HG03139 (cell line): ENCODE data around the gene TCL1B.
"Not testable (repeated sequence)": the region's sequence is repeated elsewhere in the genome, so short reads cannot be mapped to it uniquely, and the experiment has no call there.

Experiments
- ATAC-seq: cut with Tn5 transposase; IDR thresholded peaks from one replicate; pipeline ENCODE4 v1.9.1; 2021; ENCODE audit not compliant: unreplicated experiment

The TCL1B gene

DNA sequence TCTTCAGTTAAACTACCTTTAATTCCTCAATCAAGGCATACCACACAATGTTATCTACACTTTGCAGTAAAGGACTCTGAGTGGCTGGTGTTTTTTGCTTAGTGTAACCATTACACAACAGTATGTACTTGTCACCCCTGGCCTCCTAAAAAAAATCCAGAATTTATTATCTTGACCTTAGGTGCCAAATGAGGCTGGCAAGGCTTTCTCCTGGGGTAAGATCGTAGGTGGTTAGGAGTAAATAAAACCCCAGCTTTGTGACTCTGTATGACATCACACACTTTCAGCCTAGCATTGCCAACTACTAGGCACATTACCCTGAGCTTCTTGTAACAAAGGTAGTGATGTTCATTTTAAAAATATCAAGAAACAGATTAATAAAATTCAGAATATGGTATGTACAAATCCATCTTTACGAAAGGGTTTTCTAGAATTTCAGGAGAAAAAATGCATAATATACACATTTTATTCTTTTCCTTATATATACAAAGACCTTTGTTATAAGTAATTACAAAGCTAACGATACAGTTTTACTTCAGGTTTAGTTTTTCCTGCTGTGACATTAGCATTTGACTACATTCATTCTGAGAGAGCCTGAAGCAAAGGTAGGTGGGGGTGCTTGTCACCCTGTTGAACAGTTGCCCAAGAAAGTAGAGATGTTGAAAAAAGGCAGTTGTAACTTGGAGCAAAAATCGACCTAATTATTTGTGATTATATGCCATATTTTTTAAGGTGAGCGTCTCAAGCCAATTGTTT is 14.2 kb downstream of the TCL1B start:
- ATAC-seq = no peak

DNA sequence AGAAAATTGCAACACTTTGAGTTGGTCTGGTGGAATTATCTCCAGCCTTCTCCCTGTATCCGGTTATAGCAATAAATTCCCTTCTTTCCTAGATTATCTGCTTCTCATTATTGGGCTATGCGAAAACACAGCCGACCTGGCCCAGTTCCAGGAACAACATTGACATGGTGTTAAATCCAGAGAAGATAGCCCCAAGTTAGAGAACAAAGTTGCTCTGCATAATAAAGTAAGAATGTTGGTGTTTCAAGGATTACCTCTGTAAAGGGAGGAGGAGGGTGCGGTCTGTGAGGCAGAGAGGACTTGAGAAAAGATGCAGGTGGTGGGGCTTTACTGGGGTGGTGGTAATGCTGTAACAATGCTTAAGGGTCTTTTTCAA is 15.6 kb downstream of the TCL1B start:
- no peak for ATAC-seq

DNA sequence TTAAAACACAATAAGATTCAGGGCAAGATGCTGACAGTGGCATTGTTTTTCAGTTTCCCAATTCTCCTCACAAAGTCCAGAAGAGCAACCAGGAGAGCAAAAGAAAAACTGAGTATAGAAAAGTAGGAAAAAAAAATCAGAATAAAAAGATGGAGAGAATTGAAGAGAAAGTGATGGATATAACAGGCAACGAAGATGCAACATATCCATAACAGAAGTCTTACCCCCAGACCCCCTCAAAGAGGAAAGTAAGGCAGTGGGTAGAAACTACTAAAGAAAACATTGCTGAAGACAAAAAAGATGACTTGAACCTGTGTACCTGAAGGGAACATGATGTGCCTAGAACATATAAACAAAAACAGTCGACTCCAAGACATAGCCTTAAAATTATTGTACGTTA is 17.1 kb downstream of the TCL1B start:
- ATAC-seq = no peak

DNA sequence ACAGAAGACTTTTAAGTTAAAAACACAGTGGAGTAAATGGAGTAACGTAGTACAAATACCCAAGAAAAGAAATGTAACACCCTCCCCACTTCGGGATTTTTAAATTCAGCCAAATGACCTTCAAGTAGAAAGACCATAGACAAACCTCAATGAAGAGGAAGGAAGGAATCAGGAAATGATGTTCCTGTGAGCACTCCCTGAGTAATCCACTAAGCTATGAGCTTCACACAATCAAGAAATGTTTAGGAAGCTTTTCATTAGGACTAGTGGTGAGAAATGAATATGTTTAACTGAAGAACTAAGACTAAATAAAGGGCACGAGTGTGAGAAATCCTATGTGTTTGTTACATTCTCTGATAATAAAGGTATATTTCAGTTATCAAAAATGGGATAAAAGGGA is 17.6 kb downstream of the TCL1B start:
- no peak for ATAC-seq

DNA sequence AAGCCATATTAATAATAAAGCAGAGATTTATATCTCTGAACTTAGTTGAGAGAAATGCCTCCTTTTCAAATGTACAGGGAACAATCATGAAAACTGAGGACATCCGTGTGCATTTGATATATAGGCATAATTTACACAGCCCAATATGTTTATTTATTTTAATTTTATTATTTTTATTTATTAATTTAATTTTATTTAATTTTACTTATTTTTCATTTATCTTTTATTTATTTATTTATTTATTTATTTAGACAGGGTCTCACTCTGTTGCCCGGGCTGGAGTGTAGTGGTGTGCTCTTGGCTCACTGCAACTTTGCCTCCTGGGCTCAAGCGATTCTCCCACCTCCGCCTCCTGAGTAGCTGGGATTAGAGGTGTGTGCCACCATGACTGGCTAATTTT is 19.3 kb downstream of the TCL1B start:
- ATAC-seq = no peak

DNA sequence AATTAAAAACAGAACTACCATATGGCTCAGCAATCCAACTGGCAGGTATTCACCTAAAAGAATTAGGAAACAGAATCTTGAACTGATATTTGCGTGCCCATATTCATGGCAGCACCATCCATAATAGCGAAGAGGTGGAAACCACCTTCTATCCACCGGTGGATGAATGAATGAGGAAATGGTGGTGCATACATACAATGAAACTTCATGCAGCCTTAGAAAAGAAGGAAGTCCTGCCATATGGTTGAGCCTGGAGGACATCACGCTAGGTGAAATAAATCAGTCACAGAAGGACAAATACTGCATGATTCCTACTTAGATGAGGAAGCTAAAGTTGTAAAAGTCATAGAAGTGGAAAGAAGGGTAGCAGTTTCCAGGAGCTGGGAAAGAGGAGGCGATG is 21.1 kb downstream of the TCL1B start:
- no peak for ATAC-seq

DNA sequence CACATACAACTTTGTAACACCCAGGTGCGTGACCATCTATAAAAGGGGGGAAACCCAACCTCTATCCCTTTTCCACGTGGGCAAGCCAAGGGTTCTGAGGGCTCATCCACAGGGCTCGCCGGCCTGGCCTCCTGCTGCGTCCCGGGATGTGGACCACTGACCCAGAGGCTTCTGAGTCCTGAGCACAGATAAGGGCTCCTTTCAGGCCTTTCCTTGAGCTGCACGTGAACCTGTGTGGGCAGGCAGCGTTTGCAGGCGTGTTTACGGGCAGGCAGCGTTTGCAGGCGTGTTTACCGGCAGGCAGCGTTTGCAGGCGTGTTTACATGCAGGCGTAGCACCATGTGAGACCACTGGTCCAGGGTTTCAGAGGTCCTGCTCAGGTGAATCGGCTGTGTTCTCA is 23.9 kb downstream of the TCL1B start:
- ATAC-seq = no peak

DNA sequence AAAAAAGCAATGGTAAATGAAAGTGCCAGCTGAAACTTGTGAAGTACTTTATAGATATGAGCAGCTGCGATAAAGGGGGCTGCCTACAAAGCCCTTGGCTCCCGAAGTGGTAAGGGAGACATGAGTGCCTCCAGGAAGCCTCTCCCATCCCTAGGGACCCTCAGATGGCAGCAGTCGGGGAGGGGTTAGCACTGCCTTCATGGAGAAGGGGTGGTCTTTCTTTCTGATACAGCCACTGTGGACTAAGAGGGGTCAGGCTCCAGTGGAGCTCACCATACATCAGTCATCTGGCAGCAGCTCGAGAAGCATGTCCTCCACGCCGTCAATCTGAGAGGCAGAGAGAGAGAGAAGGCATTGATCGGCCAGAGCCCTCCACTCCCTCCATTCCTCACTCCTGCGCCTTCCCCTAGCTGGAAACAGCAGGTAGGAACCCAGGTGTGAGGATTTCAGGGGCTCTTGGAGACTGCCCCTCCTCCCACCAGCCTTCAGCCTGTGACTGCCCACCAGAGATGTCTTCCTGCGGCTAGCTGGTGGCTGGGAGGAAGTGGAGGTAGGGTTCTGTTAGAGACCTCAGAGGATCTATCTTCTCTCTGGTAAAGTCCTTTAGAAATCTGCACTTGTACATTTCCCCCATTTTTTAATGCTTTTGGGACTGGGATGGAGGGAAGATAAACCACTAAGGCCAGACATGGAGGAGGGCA is 25.4 kb downstream of the TCL1B start:
- ATAC-seq = no peak

DNA sequence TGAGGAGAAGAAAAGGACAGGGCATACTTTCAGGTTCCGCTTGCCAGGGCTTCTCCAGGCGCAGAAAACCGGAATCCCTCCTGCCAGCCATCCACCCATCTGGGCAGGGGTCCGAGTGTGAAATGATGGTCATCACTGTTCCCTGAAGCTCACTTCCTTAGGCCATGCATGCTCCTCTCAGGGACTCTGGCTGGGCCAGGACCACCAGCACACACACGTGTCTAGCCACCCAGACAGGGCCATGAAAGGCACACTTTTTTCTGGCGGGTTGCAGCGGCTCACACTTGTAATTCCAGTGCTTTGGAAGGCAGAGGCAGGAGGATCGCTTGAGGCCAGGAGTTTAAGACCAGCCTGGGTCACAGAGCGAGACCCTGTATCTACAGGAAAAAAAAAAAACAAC is 26.2 kb downstream of the TCL1B start:
- ATAC-seq = no peak

DNA sequence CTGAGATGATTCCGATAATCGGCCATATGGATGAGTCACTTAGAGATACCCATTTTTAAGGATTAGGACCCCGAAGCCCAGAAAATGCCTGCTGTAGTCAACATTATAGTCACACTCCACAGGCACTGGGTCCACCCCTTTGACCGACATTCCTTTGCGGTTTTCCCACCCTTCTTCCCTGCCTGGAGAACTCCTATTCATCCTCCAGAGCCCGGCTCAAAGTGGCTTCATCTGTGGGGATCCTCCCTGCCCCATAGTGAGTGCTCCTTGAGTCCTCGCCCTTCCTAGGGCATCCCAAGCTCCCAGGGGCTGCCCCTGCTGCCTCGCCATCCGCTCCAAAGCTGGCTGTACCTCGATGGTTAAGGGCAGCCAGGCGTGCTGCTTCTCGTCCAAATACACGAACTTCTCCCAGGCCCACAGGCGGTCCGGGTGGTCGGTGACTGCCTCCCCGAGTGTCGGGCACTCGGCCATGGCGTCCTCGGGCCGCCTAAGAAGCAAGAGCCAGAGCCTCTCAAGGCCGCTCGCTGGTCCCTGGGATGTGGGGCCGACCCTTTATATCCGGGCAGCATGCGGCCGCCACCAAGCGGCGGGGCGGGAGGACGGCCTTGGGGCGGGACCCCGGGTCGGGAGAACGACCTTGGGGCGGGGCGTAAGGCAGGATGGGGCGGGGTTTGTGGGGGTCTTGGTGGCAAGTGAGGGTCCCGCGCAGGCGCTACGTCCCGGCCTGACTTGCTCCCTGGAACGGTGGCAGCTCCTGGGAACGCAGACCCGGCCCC is 27.6 kb downstream of the TCL1B start, which contains the start of gene TCL1A:
Gene TCL1A, minus strand, starts transcription at position 530 of the 776 bp plus-strand sequence. Its CDS starts 59 bp downstream, at position 471.
- ATAC-seq = peak; percentile 75

DNA sequence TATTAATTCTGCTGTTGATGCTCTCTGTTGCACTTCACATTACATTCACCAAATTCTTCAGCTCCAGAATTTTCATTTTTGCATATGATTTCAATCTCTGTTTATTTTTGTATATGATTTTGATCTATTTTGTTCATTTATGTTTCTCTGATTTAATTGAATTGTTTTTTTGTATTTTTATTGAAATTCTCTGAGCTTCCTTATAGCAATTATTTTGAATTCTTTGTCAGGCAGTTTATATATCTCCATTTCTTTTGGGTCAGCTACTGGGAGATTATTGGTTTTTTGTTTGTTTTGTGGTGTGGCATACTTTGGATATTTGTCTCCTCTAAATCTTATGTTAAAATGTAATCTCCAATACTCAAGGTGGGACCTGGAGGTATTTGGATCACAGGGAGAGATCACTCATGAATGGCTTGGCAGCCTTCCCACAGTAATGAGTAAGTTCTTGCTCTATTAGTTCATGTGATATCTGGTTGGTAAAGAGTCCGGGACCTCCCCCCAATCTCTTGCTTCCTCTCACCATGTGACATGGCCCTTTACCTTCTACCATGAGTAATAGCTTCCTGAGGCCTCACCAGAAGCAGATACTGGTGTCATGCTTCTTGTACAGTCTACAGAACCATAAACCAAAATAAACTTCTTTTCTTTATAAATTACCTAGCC is 36.4 kb downstream of the TCL1B start:
- ATAC-seq = no peak

DNA sequence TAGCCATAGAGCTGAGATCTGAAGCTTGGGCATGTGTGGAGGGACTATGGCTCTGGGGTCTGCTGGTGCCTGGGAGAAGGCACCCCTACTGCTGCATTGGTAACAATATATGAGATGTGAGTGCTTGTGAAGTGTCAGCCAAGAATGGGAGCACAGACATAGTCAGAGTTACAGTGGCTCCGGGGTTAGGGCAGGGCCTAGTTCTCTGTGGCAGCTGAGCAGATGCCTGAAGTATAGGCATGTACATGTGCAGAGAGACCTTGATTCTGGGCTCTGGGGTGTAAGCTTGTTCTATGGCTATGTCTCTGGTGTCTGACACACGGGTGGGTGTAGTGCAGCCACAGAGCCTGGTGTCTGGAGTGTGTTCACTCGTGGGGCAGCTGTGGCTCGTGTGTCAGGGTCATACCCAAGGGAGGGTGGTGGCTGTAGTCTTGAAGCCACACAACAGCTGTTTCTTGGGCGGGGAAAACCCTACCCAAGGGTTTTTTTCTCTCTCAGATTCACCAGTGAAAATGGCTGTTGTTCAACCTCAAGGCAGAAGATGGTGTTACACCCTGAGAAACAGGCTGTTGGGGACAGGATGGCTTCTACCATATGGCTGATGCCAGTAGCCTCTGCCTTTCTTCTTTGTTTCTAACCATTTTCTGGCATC is 39.6 kb downstream of the TCL1B start:
- peak; percentile 71 for ATAC-seq

DNA sequence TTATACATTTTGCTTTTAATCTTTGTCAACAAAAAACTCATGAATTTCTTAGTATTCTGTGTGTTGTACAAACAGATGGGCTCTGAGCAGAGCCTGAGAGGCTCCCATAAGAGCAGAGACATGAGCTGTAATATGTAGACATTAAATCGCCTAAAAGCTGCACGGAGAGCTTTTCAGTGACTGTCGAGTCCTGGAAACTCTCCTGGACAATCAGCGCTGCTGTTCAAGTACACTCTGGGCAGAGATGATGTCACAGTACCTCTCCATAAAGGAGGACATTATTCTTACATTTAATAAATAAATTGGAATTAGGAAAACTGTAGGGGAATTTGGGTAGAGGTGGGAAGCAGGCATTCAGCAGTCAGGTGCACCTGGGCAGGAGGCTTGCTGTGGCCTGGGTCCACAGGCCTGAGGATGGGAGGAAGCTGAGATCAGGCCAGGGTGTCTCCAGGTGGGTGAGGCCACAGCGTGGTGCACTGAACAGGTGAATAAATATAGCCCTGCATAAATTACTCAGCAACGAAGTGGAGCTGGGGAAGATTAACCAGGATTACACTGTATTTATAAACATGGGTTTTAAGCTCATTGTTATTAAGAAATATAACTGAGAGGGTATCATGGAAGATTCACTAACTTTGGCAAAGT is 41.0 kb downstream of the TCL1B start:
- ATAC-seq = no peak

DNA sequence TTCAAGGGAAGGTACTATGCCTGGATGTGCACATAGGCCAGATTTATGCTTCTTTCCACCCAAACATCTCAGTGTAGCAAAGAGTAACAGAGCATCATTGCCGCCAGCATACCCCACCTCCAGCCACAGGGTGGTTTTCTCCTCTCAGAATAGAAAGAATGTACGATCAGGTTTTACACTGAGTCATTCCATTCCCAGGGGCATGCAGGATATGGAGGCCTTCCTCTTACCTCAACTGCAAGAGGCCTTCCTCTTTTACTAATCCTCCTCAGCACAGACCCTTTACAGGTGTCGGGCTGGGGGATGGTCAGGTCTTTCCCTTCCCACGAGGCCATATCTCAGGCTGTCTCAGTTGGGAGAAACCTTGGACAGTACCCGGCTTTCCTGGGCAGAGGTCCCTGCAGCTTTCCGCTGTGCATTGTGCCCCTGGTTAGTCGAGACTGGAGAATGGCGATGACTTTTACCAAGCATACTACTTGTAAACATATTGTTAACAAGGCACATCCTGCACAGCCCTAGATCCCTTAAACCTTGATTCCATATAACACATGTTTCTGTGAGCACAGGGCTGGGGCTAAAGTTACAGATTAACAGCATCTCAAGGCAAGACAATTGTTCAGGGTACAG is 43.3 kb downstream of the TCL1B start:
- not testable (repeated sequence) for ATAC-seq

DNA sequence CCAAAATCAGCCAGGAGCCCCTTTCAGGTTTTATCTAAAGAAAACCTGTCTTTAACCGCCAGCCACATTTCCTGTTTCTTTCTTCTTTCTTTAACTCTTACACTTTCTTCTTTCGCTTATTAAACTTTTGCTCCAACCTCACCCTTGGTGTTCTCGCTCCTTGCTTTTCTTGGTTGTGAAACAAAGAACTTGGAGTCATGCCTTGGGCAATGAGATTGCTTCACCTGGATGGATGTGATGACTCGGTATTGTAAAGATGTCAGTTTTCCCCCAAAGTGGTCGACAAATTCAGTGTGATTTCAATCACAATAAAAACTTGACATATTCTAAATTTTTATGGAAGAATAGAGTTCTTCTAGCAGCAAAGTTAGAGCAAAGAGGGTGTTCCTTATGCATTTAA is 43.9 kb downstream of the TCL1B start:
- no peak for ATAC-seq

DNA sequence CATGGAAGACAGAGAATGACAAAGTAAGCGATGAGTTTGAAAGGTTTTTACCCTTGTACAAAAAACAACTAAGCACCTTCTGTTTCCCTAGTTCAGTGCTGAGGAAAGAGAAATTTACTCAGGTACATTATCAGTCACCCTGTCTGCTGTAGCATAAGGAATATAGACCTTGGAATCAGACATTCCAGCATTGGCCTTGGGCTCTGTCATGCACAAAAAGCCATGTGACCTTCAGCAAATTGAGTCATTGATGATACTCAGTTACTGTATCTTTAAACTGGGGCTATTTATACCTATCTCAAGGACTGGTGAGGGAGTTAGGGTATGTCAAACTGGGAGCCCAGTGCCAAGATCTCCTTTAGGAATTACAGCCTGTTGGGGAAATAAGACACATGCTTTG is 47.0 kb downstream of the TCL1B start:
- no peak for ATAC-seq

DNA sequence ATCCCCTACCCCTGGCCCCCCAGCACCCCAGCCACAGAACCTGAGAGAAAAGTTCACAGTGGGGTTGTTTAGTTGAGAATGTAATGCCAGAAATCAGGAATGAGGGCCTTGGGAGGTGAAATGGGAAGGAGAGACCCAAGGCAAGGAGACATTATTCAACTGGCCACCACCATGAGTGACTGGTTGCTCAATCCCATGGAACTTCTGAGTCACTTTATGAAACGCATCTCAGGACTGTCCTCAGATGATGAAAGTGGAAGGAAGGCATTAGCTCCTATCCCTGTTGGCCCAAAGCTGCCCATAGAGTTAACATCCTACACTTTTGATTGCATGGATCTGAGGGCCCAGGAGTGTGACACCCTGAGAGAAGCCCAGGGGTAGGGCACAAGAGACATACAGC is 53.1 kb downstream of the TCL1B start:
- ATAC-seq = no peak

DNA sequence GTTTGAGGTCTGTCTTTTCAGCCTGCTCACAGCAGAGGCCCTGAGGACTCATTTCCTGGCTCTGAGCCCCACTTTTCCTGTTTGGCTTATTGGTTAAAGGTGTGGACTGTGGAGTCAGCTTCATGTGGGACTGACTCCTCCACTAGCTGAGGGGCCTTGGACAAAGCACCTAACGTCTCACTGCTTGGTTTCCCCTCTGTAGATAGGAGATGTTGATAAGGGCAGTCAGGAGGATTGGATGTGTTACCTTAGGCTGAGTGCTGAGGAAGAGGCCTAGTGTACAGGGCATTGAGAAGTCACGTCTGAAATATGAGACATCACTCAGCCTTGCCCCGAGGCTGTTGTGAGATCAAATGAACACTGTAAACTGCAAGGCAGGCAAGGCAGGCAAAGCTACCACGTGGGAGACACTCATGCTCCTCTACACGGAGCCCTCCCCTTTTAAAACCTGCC is 54.8 kb downstream of the TCL1B start:
- no peak for ATAC-seq

DNA sequence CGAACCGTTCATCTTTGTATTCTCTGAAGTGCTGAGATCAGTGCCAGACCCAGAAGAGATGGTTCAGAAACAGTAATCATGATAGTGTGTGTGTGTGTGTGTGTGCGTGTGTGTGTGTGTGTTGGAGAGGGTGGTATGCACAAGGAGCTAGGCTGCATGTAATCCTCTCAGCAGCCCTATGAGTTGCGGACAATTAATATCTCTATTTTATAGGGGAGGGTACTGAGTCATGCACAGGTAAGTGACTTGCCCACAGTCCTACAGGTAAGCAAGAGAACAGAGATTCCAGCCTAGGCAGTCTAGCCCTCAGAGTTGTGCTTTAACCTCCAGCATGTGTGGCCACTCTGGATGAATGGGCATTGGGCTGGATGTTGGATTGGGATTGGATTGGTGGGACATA is 55.6 kb downstream of the TCL1B start:
- no peak for ATAC-seq
